HUES64 (cell line): ENCODE data around the gene SLC4A7.
"Not testable (repeated sequence)": the region's sequence is repeated elsewhere in the genome, so short reads cannot be mapped to it uniquely, and the experiment has no call there.

ENCODE experiments used
- H3K27ac ChIP-seq: 2 replicates; pipeline ENCODE4 v1.7.0; 2013; ENCODE audit warnings: low read depth, low read length, inconsistent platforms
- H3K27me3 ChIP-seq: 2 replicates; pipeline ENCODE4 v1.6.1; 2013; ENCODE audit warnings: mild to moderate bottlenecking, low read length; ENCODE audit not compliant: insufficient read depth
- H3K36me3 ChIP-seq: 2 replicates; pipeline ENCODE4 v1.6.1; 2013; ENCODE audit warnings: mild to moderate bottlenecking, low read length; ENCODE audit not compliant: insufficient read depth
- H3K4me1 ChIP-seq: 2 replicates; pipeline ENCODE4 v1.6.1; 2013; ENCODE audit warnings: mild to moderate bottlenecking, low read length, moderate library complexity; ENCODE audit not compliant: insufficient read depth
- H3K4me3 ChIP-seq: 2 replicates; pipeline ENCODE4 v1.5.1; 2013; ENCODE audit warnings: mild to moderate bottlenecking, low read length, moderate library complexity
- H3K9ac ChIP-seq: 2 replicates; pipeline ENCODE4 v1.6.1; 2013; ENCODE audit warnings: mild to moderate bottlenecking, low read depth, low read length
- H3K9me3 ChIP-seq: 2 replicates; pipeline ENCODE4 v1.6.1; 2013; ENCODE audit warnings: low read depth, low read length; ENCODE audit not compliant: insufficient read depth
- WGBS: fragments of 150-250, 120-280 bp; methylation state at CpG from one replicate; pipeline ENCODE4 v1.1.7; 2013; ENCODE audit warnings: missing lambda C conversion rate; 5-methylcytosine and 5-hydroxymethylcytosine counted together

SLC4A7 gene

DNA sequence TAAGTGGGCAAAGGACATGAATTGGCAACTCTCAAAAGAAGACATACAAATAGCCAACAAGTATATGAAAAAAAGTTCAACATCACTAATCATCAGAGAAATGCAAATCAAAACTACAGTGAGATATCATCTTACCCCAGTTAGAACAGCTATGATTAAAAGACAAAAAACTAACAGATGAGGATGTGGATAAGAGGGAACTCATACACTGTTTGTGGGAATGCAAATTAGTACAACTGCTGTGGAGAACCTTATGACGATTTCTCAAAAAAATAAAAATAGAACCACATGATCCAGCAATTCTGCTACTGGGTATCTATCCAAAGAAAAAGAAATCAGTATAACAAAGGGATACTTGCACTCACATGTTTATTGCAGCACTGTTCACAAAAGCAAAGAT is 143.7 kb downstream of the SLC4A7 start:
- no peaks in the 10 kb centered on the region for H3K36me3 ChIP-seq
- no peak overlapping the region for H3K27ac ChIP-seq
- WGBS = 69% methylated on average over 1 of the region's 1 CpG
- no peaks in the 10 kb centered on the region for H3K9me3 ChIP-seq
- no peak overlapping the region for H3K4me3 ChIP-seq
- no peak overlapping the region for H3K9ac ChIP-seq
- H3K27me3 ChIP-seq = no peaks in the 10 kb centered on the region
- H3K4me1 ChIP-seq = no peaks in the 10 kb centered on the region

- no peaks in the 10 kb centered on the region for H3K4me1 ChIP-seq
- no CpG with 5 or more reads among the region's 1 CpG for WGBS
- no peaks in the 10 kb centered on the region for H3K36me3 ChIP-seq
- no peak overlapping the region for H3K9ac ChIP-seq
- H3K9me3 ChIP-seq = no peaks in the 10 kb centered on the region
- H3K4me3 ChIP-seq = no peak overlapping the region
- no peaks in the 10 kb centered on the region for H3K27me3 ChIP-seq
- H3K27ac ChIP-seq = no peak overlapping the region
Observed at GRCh38 chr3:27335571-27335970, 148.6 kb downstream of the SLC4A7 start.

- Histone ChIP-seq H3K27ac (no peak overlapping the region), H3K4me3 (no peak overlapping the region), H3K9me3 (peaks cover 4% of the 10 kb centered on the region; the same call in 1 of the 2 replicates), H3K4me1 (no peaks in the 10 kb centered on the region), H3K36me3 (no peaks in the 10 kb centered on the region), H3K9ac (no peak overlapping the region), H3K27me3 (no peaks in the 10 kb centered on the region)
Observed at GRCh38 chr3:27333843-27334242, 150.3 kb downstream of the SLC4A7 start.

DNA sequence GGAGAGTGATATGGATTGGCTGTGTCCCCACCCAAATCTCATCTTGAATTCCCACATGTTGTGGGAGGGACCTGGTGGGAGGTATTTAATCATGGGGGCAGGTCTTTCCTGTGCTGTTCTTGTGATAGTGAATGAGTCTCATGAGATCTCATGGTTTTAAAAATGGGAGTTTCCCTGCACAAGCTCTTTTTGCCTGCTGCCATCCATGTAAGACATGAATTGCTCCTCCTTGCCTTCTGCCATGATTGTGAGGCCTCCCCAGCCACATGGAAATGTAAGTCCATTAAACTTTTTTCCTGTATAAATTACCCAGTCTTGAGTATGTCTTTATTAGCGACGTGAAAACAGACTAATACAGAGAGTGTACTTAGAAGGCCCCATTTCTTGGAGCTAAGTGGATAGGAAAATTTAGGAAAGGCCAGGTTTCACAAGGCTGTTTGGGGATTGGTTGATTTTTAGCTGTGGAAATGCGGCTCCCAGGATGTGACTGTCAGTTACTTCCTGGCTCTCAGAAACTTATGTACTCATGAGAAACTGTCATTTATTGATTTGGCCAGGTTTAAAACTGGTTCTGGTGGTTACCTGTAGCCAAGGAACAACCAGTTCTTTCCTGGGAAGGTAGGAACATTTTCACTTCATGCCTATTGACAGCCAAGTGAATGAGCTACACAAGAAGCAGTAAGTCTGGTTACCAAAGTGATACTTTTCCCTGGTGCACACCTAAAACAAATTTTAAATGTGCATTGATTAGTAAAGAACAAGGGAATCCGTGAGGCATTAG is 155.0 kb downstream of the SLC4A7 start:
- WGBS = 94% methylated on average over 4 of the region's 4 CpGs
- not testable (repeated sequence) for H3K27me3 ChIP-seq, H3K36me3 ChIP-seq, H3K9ac ChIP-seq, H3K27ac ChIP-seq, H3K4me1 ChIP-seq, H3K9me3 ChIP-seq, H3K4me3 ChIP-seq

DNA sequence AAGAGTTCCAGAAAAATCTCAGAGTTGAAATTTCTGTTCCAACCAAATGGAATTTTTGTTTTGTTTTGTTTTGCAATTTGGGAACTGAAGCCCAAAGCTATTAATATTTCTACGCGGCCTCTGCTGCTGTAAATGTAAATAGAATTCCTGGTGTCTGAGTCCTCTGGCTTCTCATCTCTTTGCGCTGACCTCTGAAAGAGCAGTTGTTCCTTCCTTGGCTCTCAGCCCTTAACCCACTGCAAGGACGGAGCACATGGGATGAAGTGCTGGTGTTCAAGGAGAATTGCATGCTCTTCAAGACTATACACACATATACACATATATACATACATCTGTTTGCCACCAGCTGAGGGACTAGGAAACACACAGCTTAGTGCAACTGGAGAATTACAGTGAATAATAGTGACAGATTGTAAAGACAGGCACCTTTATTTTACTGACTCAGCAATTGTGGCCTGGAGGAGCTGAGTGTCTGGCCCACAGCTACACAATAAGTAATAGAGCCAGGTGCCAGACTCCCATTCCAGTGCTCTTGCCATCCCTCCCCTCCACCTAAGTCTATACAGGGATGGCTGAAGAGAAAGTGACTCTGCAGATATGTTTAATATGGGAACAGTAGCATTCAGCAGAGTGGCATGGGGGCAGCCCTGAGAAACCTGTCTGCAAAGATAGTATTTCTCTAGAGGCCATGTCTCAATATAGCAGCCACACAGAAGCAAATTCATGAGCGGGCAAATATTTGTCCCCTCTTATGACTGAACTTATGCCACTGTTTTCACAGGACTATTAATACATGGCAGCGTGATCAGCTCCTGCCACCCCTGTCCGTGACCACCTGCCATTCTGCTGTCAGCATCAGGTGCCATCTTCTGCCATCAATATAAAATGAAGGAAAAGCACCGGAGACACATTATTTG is 157.3 kb downstream of the SLC4A7 start:
- no peak overlapping the region for H3K27ac ChIP-seq
- no peaks in the 10 kb centered on the region for H3K4me1 ChIP-seq

GRCh38 chr3:27326202-27326601 is 158.0 kb downstream of the SLC4A7 start:
- H3K27me3 ChIP-seq = no peaks in the 10 kb centered on the region
- H3K4me1 ChIP-seq = no peaks in the 10 kb centered on the region
- H3K4me3 ChIP-seq = no peak overlapping the region
- H3K9ac ChIP-seq = no peak overlapping the region
- H3K36me3 ChIP-seq = no peaks in the 10 kb centered on the region
- no peak overlapping the region for H3K27ac ChIP-seq
- peaks cover 6% of the 10 kb centered on the region; the same call in 1 of the 2 replicates for H3K9me3 ChIP-seq
- 100% methylated on average over 1 of the region's 1 CpG for WGBS

More for the DNA sequence above, 157.3 kb downstream of the SLC4A7 start:
- Histone ChIP-seq H3K36me3 (no peaks in the 10 kb centered on the region), H3K9me3 (peaks cover 6% of the 10 kb centered on the region; the same call in 1 of the 2 replicates), H3K4me3 (no peak overlapping the region), H3K27me3 (no peaks in the 10 kb centered on the region), H3K9ac (no peak overlapping the region)
- 92% methylated on average over 8 of the region's 8 CpGs for WGBS

DNA sequence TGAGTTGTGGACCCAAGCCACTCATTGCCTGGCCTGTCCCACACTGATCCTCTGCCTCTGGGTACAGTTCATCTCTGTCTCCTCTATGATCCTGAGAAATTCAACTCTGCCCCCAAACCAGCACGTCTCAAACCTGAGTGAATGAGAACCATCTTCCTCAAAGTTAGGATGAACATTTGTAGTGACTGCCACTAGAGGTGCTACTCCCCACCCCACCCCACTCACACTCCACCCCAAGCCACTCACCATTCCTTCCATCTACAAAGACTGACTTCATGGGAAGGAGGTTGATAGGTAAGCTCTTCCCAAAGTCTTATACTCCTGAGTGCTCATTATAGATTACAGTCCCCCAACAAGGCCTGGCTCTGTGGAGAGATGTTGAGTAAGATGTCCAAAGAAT is 158.8 kb downstream of the SLC4A7 start:
- H3K4me1 ChIP-seq = no peaks in the 10 kb centered on the region
- WGBS = 100% methylated on average over 1 of the region's 1 CpG
- H3K4me3 ChIP-seq = no peak overlapping the region
- no peaks in the 10 kb centered on the region for H3K36me3 ChIP-seq
- H3K27ac ChIP-seq = no peak overlapping the region
- no peak overlapping the region for H3K9ac ChIP-seq
- H3K27me3 ChIP-seq = no peaks in the 10 kb centered on the region
- H3K9me3 ChIP-seq = peaks cover 6% of the 10 kb centered on the region; the same call in 1 of the 2 replicates

- H3K9me3 ChIP-seq = peaks cover 6% of the 10 kb centered on the region; the same call in 1 of the 2 replicates
- H3K27ac ChIP-seq = no peak overlapping the region
- no peaks in the 10 kb centered on the region for H3K4me1 ChIP-seq
- 84% methylated on average over 2 of the region's 2 CpGs for WGBS
- no peak overlapping the region for H3K4me3 ChIP-seq
- H3K36me3 ChIP-seq = no peaks in the 10 kb centered on the region
- no peak overlapping the region for H3K9ac ChIP-seq
- H3K27me3 ChIP-seq = no peaks in the 10 kb centered on the region
Observed at GRCh38 chr3:27324686-27325085, 159.5 kb downstream of the SLC4A7 start.

DNA sequence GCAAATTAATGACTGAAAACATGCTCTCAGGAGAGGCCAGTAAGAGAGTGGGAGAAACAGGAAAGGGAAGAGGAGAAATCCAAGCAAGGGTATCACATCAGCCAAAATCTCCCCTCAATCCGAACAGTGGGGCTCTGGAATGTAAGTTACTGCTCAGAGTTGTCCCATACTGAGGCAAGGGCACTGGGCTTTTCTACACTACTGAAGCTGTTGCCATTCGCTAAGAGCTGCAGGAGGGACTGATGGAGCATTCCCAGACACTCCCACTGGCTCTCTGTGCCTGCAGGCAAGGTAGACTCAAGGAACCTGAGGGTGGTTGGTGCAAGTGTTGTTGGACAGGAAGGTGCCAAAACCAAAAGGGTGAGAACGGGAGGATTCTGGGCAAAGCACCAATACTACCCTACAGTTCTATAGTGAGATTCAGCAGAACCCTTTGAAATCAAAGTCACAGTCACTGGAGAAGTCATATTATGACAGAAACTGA is 161.1 kb downstream of the SLC4A7 start:
- Histone ChIP-seq H3K27me3 (no peaks in the 10 kb centered on the region), H3K9me3 (no peaks in the 10 kb centered on the region)
- WGBS = 74% methylated on average over 3 of the region's 3 CpGs

More for the DNA sequence above, 161.1 kb downstream of the SLC4A7 start:
- H3K36me3 ChIP-seq = no peaks in the 10 kb centered on the region
- no peak overlapping the region for H3K4me3 ChIP-seq
- H3K4me1 ChIP-seq = no peaks in the 10 kb centered on the region
- no peak overlapping the region for H3K9ac ChIP-seq
- no peak overlapping the region for H3K27ac ChIP-seq
